Vagina (tissue), 2 donors: ENCODE results near the gene HOXC11.

ENCODE experiments used
- POLR2A ChIP-seq, 2 donors: fragments of 450-650 bp; IDR thresholded peaks; one replicate each; pipeline ENCODE4 v1.6.1; 2017; ENCODE audit warnings: antibody characterized with exemption in 2 of 2, mild to moderate bottlenecking in 2 of 2, moderate library complexity in 2 of 2
- POLR2AphosphoS5 ChIP-seq, 2 donors: sonication (generic); formaldehyde crosslinking; IDR thresholded peaks; one replicate each; pipeline ENCODE4 v1.9.0; 2017; ENCODE audit warnings: antibody characterized with exemption in 2 of 2, mild to moderate bottlenecking in 2 of 2, low read depth in 1 of 2; ENCODE audit not compliant: insufficient read depth in 1 of 2
- TF ChIP-seq, protein P1 (sequence below), 3 experiments: fragments of 450-650 bp in 2 of 3; fragments of 200-600 bp in 1 of 3; sonication (generic) in 1 of 3; IDR thresholded peaks; one replicate each; pipeline ENCODE4 v1.5.1; 2017 to 2019; ENCODE audit warnings: antibody characterized with exemption in 3 of 3, mild to moderate bottlenecking in 2 of 3, moderate library complexity in 2 of 3

DNA sequence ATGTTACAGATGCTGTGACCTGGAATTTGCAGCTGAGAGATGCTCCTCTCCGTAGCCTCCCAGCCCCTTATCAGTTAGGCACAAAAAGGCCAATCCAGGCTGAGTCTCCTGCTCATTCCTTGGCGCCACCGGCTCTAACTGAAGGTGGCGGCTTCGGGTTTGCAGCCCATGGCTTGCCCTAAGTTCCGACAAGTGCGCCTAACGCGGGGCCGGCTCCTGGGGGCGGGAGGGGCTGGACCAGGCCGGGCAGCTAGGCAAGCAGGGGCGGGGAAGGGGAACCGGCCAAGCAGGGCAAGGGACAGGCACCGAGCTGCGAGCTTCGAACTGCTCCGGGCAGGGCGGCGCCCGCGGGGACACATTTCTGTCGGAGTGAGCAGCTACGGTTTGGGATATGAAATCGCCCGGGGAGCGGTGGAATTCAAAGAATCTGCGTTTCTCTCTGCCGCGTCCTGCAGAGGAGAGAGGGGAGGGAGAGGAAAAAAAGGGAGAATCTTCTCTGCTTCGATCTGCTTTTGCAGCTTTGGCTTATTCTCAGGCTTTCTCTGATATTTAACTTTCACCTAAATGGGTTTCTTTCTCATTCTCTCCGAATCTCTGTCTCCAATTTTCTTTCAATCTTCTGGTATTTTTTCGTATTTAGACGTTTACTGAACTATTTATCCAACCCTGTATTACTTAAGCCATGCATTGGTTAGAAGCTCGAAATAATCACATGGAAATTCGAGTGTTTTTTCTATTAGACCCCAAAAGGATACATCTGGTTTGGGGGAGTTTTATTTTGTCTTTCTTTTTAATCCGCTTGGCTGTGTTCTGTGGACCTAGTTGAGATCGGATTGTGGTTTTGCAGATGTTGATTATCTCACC lies 19.8 kb upstream of the HOXC11 start:
- TF ChIP-seq POLR2AphosphoS5 (IDR thresholded peaks at IDR 0.05; ENCODE audit: insufficient read depth in 1 of 2, low read depth in 1 of 2) (no peak), POLR2A (IDR thresholded peaks at IDR 0.05) (no peak)
- TF ChIP-seq, protein P1, sequence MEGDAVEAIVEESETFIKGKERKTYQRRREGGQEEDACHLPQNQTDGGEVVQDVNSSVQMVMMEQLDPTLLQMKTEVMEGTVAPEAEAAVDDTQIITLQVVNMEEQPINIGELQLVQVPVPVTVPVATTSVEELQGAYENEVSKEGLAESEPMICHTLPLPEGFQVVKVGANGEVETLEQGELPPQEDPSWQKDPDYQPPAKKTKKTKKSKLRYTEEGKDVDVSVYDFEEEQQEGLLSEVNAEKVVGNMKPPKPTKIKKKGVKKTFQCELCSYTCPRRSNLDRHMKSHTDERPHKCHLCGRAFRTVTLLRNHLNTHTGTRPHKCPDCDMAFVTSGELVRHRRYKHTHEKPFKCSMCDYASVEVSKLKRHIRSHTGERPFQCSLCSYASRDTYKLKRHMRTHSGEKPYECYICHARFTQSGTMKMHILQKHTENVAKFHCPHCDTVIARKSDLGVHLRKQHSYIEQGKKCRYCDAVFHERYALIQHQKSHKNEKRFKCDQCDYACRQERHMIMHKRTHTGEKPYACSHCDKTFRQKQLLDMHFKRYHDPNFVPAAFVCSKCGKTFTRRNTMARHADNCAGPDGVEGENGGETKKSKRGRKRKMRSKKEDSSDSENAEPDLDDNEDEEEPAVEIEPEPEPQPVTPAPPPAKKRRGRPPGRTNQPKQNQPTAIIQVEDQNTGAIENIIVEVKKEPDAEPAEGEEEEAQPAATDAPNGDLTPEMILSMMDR (IDR thresholded peaks at IDR 0.05) = no peak
